Measurements from ENCODE around the gene PSD2. TPM values are rescaled to one million over a fixed set of nuclear protein-coding genes. Genes with fewer than 3 reads are reported as not detected.

PSD2 gene
- total RNA-seq, 1 donor from 2014 or later: not detected

DNA sequence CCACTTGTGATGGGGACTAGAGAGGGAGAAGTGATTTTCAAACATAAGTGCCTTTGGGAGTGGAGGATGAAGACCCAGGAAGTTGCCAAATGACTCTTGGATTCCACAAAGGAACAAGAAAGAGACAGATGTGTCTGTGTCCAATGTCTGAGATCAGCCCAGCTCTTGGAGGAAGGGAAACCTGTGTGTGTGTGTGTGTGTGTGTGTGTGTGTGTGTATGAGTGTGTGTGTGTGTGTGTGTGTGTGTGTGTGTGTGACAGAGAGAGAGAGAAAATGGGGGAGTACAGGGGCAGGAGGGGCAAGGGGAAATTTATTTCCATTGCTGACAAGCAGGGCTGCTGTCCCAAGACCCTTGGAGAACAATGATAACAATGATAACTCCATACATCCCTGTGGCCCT lies 72.0 kb downstream of the PSD2 start:
- Histone ChIP-seq H3K4me1 (no peaks in the 10 kb centered on the region), H3K4me3 (no peak overlapping the region), H3K9me3 (no peaks in the 10 kb centered on the region), H3K27ac (no peak overlapping the region), H3K36me3 (no peaks in the 10 kb centered on the region), H3K27me3 (no peaks in the 10 kb centered on the region)
- TF ChIP-seq, protein P1, sequence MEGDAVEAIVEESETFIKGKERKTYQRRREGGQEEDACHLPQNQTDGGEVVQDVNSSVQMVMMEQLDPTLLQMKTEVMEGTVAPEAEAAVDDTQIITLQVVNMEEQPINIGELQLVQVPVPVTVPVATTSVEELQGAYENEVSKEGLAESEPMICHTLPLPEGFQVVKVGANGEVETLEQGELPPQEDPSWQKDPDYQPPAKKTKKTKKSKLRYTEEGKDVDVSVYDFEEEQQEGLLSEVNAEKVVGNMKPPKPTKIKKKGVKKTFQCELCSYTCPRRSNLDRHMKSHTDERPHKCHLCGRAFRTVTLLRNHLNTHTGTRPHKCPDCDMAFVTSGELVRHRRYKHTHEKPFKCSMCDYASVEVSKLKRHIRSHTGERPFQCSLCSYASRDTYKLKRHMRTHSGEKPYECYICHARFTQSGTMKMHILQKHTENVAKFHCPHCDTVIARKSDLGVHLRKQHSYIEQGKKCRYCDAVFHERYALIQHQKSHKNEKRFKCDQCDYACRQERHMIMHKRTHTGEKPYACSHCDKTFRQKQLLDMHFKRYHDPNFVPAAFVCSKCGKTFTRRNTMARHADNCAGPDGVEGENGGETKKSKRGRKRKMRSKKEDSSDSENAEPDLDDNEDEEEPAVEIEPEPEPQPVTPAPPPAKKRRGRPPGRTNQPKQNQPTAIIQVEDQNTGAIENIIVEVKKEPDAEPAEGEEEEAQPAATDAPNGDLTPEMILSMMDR (IDR thresholded peaks at IDR 0.05): no peak
- DNase-seq (ENCODE audit: low spot score in 2 of 2): no peak
- intact Hi-C loops (cut with DNase I): no loop called here

DNA sequence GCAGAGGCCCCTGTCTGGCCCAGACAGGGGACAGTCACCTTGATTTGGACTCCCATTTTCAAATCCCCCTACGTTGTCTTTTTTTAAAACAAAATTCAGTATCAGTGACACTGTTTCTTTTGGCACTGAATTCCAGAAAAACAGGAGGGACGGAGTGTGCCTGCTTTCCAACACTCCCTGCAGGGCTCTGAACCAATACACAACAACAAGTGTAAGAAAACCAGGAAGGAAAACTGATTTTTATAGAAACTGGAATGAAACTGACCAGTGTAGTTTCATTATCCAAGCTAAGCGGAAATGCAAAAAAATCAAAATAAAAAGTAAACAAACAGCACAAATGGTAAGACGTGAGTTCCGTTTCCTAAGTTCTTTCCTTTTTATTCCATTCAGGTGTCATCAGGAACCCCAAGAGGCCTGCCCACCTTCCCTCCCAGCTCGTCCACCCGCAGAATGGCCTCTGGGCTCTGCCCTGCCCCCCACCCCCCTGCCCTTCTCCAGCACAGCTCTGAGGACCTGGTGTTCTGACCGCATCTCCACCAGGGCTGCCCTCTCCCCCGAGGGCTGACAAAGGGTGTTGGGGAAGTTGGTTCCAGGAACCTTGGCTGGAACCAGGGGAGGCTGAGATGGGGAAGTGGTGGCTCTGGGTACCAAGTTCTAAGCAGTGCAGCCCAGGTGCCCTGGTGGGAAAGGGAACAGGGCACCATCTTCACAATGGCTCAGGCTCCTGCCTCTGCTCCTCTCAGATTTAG lies 73.6 kb downstream of the PSD2 start:
- intact Hi-C loops (cut with DNase I): no loop called here
- H3K27ac ChIP-seq: no peak overlapping the region

DNA sequence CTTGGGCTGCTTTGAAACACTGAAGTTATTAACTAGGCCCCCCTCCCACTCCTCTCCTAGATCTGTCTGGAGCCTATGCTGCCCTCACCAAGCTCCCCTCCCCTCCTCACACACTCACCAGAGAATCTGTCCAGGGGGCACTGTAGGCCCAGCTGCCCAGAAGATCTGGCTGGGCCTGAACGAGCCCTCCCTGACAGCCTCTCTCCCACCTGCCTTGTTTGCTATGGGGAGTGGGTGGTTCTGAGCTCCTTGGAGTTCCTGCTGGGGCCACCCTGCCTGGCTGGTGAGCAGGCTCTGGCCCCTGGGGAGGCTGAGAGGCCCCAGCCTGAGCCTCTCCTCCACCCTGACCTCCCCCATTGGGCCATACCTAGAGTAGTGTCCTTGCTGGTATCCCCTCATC lies 75.1 kb downstream of the PSD2 start:
- DNase-seq (ENCODE audit: low spot score in 2 of 2): no peak
- intact Hi-C loops (cut with DNase I): no loop called here
- no peaks in the 10 kb centered on the region for H3K9me3 ChIP-seq

More for the DNA sequence above, 73.6 kb downstream of the PSD2 start:
- no peak for DNase-seq (ENCODE audit: low spot score in 2 of 2)
- H3K4me3 ChIP-seq: no peak overlapping the region
- TF ChIP-seq, protein P1 (IDR thresholded peaks at IDR 0.05): no peak
- no peaks in the 10 kb centered on the region for H3K4me1 ChIP-seq
- no peaks in the 10 kb centered on the region for H3K36me3 ChIP-seq
- H3K9me3 ChIP-seq: no peaks in the 10 kb centered on the region
- H3K27me3 ChIP-seq: no peaks in the 10 kb centered on the region

DNA sequence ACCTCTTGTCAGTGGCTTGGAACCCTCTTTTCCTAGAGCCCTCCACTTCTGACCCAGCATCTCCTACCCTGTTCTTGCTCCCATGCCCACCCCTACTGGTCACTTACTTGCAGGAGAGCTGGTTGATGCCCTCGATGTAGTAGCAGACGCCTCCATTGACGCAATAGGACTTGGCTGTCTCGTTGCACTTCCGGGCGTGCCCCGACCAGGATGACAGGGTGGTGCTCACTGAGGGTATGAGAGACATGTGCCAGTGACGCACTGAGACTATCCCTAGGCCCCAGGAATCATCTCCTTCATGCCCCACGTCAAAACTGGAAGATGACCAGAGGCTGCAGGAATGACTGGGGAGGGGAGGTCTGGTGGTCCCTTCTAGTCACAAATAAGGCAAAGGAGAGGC lies 76.0 kb downstream of the PSD2 start:
- no peaks in the 10 kb centered on the region for H3K4me1 ChIP-seq
- H3K27me3 ChIP-seq: no peaks in the 10 kb centered on the region
- TF ChIP-seq, protein P1 (IDR thresholded peaks at IDR 0.05): no peak
- intact Hi-C loops (cut with DNase I): no loop called here
- H3K27ac ChIP-seq: no peak overlapping the region
- H3K9me3 ChIP-seq: no peaks in the 10 kb centered on the region
- no peaks in the 10 kb centered on the region for H3K36me3 ChIP-seq
- no peak for DNase-seq (ENCODE audit: low spot score in 2 of 2)
- H3K4me3 ChIP-seq: no peak overlapping the region

More for the DNA sequence above, 75.1 kb downstream of the PSD2 start:
- Histone ChIP-seq H3K27ac (no peak overlapping the region), H3K4me3 (no peak overlapping the region), H3K4me1 (no peaks in the 10 kb centered on the region), H3K27me3 (no peaks in the 10 kb centered on the region), H3K36me3 (no peaks in the 10 kb centered on the region)
- TF ChIP-seq, protein P1 (IDR thresholded peaks at IDR 0.05): no peak

DNA sequence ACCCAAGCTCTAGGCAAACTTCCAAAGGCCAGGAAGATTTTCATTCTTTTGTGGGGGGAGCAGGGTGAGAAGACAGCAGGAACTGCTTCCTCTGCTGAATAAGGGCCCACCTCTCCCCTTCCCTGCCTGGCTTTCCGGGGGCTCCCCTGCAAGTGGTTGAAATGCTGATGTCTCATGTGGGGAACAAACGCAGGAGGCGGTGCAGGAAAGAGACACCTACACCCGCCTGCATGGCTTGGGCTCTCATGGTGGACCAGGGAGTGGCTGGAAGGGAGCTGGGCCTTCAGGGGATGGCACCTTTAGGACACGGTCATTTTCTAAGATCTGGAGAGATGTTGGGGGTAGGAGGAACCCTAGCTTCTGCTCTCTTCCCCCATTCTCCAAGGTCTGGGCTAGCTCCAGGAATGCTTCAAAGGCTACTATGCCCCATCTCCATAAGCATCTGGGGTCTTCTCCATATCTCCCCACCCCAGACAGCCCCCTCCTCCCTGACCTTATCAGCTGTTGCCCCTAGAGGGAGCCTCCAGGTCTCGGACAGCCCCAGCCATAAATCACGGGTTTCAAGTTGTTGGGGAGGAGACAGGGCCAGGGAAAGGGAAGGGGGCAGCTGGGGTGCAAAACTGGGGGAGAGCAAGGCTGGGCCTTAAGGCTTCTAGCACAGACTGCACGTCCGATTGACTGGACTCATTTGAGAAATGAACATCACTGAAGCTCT lies 76.6 kb downstream of the PSD2 start:
- Histone ChIP-seq H3K4me3 (no peak overlapping the region), H3K27me3 (no peaks in the 10 kb centered on the region), H3K4me1 (no peaks in the 10 kb centered on the region), H3K27ac (no peak overlapping the region), H3K36me3 (no peaks in the 10 kb centered on the region), H3K9me3 (no peaks in the 10 kb centered on the region)
- intact Hi-C loops (cut with DNase I): no loop called here
- TF ChIP-seq, protein P1 (IDR thresholded peaks at IDR 0.05): no peak
- DNase-seq (ENCODE audit: low spot score in 2 of 2): no peak

Data from ascending aorta (tissue), 2 donors.